H1 (cell line): ENCODE data around the gene ATXN7L3. TPM values are rescaled to one million over a fixed set of nuclear protein-coding genes. Genes with fewer than 3 reads are reported as not detected.

Experiments used
- CEBPB ChIP-seq: IDR thresholded peaks from 2 replicates; pipeline ENCODE4 v1.6.1; 2012; ENCODE audit warnings: low read depth, low read length
- TBP ChIP-seq: IDR thresholded peaks from 2 replicates; pipeline ENCODE4 v1.6.1; 2011; ENCODE audit warnings: low read depth, low read length, improper control_type of control experiment
- polyA plus RNA-seq, 7 experiments: library from polyadenylated mRNA; depleted of rRNA in 3 of 7; stranded (reverse) in 5 of 7; unstranded in 2 of 7; fragments of >200 nt in 5 of 7; fragments of 200-250 nt in 2 of 7; gene quantifications; 1 replicate in 5 of 7; 2 replicates in 1 of 7; 4 replicates in 1 of 7; pipeline versions ENCODE4 v1.2.1 to v1.2.3, GENCODE V29; 2011 to 2013; ENCODE audit warnings: missing spikeins in 2 of 7, mixed read lengths in 2 of 7
- total RNA-seq: library from RNA; stranded (reverse); fragmentation: NEBNext Ultra II Directional; extraction: Animal tissue kit (Norgen Biotek cat#: 25700); gene quantifications from 2 replicates; pipeline ENCODE4 v1.2.1, GENCODE V29; 2021

ATXN7L3 gene
- total and polyA plus RNA-seq, 2 of the 8 experiments (the other 6 are each of a cell fraction or from before 2014, with no cell fraction given) = 53.7 to 103 TPM

- TF ChIP-seq TBP = no peak
- TF ChIP-seq CEBPB = no peak
Observed at GRCh38 chr17:44247440-44247841, 47.8 kb upstream of the ATXN7L3 start (continued).
